H1 (cell line): ENCODE data around the gene DHDDS. TPM values are rescaled to one million over a fixed set of nuclear protein-coding genes. Genes with fewer than 3 reads are reported as not detected.

Experiments used
- CTCF ChIA-PET: fragments of 300-600 bp; sonication (Branson Sonifier 250); formaldehyde crosslinking; loops from one replicate; lab custom pipeline; 2021; ENCODE audit not compliant: partially characterized antibody; lab: Charles Lee
- POLR2A ChIA-PET: fragments of 300-600 bp; sonication (Branson Sonifier 250); formaldehyde crosslinking; loops from one replicate; lab custom pipeline; 2021; ENCODE audit warnings: inconsistent platforms; ENCODE audit not compliant: partially characterized antibody; lab: Charles Lee
- DNase-seq, 2 experiments: peaks; one replicate each; pipeline versions ENCODE4 v3.0.0 to v3.0.0-alpha.2; 2010 to 2022; ENCODE audit warnings: low spot score in 2 of 2, low read depth in 1 of 2, mixed read lengths in 1 of 2
- FAIRE-seq: peaks from 2 replicates; lab custom pipeline; 2011; peaks lifted over from hg19 to GRCh38; lab: Jason Lieb, UNC
- H2AFZ ChIP-seq: 2 replicates; pipeline ENCODE4 v1.8.1; 2012; ENCODE audit warnings: low read length, inconsistent platforms
- H2AK5ac ChIP-seq: 2 replicates; pipeline ENCODE4 v1.6.1; 2013; ENCODE audit warnings: low read depth, low read length
- H2BK120ac ChIP-seq: replicated peaks from 2 replicates; pipeline ENCODE3; 2013; ENCODE audit warnings: low read depth, low read length, inconsistent platforms
- H2BK12ac ChIP-seq: 2 replicates; pipeline ENCODE4 v1.6.1; 2013; ENCODE audit warnings: low read depth, low read length
- H2BK15ac ChIP-seq: 2 replicates; pipeline ENCODE4 v1.6.1; 2013; ENCODE audit warnings: low read length
- H2BK20ac ChIP-seq: 2 replicates; pipeline ENCODE4 v1.6.1; 2013; ENCODE audit warnings: low read length
- H2BK5ac ChIP-seq: 2 replicates; pipeline ENCODE4 v1.6.1; 2013; ENCODE audit warnings: low read depth, low read length
- H3K14ac ChIP-seq: 2 replicates; pipeline ENCODE4 v1.6.1; 2013; ENCODE audit warnings: inconsistent platforms; ENCODE audit not compliant: insufficient read length
- H3K18ac ChIP-seq: 2 replicates; pipeline ENCODE4 v1.6.1; 2013; ENCODE audit warnings: low read length; ENCODE audit errors: extremely low read depth
- H3K23ac ChIP-seq: 2 replicates; pipeline ENCODE4 v1.6.1; 2013; ENCODE audit warnings: inconsistent platforms; ENCODE audit not compliant: insufficient read length
- H3K23me2 ChIP-seq: 2 replicates; pipeline ENCODE4 v1.6.1; 2013; ENCODE audit warnings: low read depth, low read length
- H3K27ac ChIP-seq: 2 replicates; pipeline ENCODE4 v1.6.1; 2011; ENCODE audit warnings: low read depth, low read length, inconsistent platforms
- H3K27me3 ChIP-seq, 4 experiments: replicated peaks in 1 of 4; 1 replicate in 1 of 4; 2 replicates in 3 of 4; pipeline versions ENCODE4 v1.6.1 to v1.8.1; 2011 to 2013; ENCODE audit warnings: low read length in 3 of 4, mild to moderate bottlenecking in 3 of 4, inconsistent platforms in 2 of 4, mixed read lengths in 2 of 4, moderate library complexity in 1 of 4; ENCODE audit not compliant: control insufficient read depth in 3 of 4, insufficient read depth in 3 of 4; ENCODE audit errors: extremely low read depth in 1 of 4
- H3K36me3 ChIP-seq, 4 experiments: 2 replicates each; pipeline versions ENCODE4 v1.6.1 to v1.8.1; 2011 to 2013; ENCODE audit warnings: mild to moderate bottlenecking in 4 of 4, low read length in 3 of 4, moderate library complexity in 2 of 4, control low read depth in 1 of 4, inconsistent platforms in 1 of 4; ENCODE audit not compliant: insufficient read depth in 4 of 4, control insufficient read depth in 2 of 4
- H3K4ac ChIP-seq: replicated peaks from 2 replicates; pipeline ENCODE3; 2013; ENCODE audit warnings: low read length, low read depth, mixed read lengths, inconsistent platforms; ENCODE audit not compliant: insufficient read length
- H3K4me1 ChIP-seq, 4 experiments: replicated peaks in 1 of 4; 1 replicate in 1 of 4; 2 replicates in 3 of 4; pipeline versions ENCODE4 v1.6.1 to v1.8.1; 2011 to 2013; ENCODE audit warnings: low read length in 3 of 4, inconsistent platforms in 2 of 4, mixed read lengths in 1 of 4; ENCODE audit not compliant: insufficient read depth in 4 of 4, control insufficient read depth in 3 of 4
- H3K4me2 ChIP-seq, 2 experiments: 2 replicates each; pipeline versions ENCODE4 v1.6.1 to v1.8.1; 2011 to 2013; ENCODE audit warnings: low read depth in 2 of 2, low read length in 2 of 2, control low read depth in 1 of 2, inconsistent platforms in 1 of 2, mild to moderate bottlenecking in 1 of 2; ENCODE audit not compliant: insufficient read depth in 1 of 2
- H3K4me3 ChIP-seq, 4 experiments: fragments of 200-600, 300-600 bp in 1 of 4; sonication (generic), shearing (Covaris generic), sonication (Bioruptor Twin) in 1 of 4; 2 replicates each; pipeline versions ENCODE4 v1.5.1 to v1.8.1; 2011 to 2016; ENCODE audit warnings: low read length in 4 of 4, low read depth in 3 of 4, control low read depth in 2 of 4, inconsistent platforms in 2 of 4, mild to moderate bottlenecking in 2 of 4, mixed read lengths in 1 of 4, moderate library complexity in 1 of 4; ENCODE audit not compliant: insufficient read depth in 2 of 4; ENCODE audit errors: extremely low read depth in 1 of 4
- H3K56ac ChIP-seq: replicated peaks from 2 replicates; pipeline ENCODE3; 2013; ENCODE audit warnings: low read depth, mild to moderate bottlenecking, mixed read lengths, low read length, inconsistent platforms; ENCODE audit not compliant: insufficient read length
- H3K79me1 ChIP-seq: 2 replicates; pipeline ENCODE4 v1.6.1; 2013; ENCODE audit warnings: low read depth, low read length, control low read depth
- H3K79me2 ChIP-seq, 2 experiments: 2 replicates each; pipeline versions ENCODE4 v1.6.1 to v1.8.1; 2012 to 2013; ENCODE audit warnings: low read length in 2 of 2, mild to moderate bottlenecking in 2 of 2, inconsistent platforms in 1 of 2; ENCODE audit not compliant: insufficient read depth in 2 of 2, control insufficient read depth in 1 of 2
- H3K9ac ChIP-seq, 4 experiments: replicated peaks in 1 of 4; 1 replicate in 1 of 4; 2 replicates in 3 of 4; pipeline versions ENCODE4 v1.6.1 to v1.8.1; 2011 to 2013; ENCODE audit warnings: low read depth in 3 of 4, low read length in 3 of 4, control low read depth in 2 of 4, mild to moderate bottlenecking in 2 of 4, moderate library complexity in 2 of 4, inconsistent platforms in 1 of 4; ENCODE audit errors: extremely low read depth in 1 of 4
- H3K9me3 ChIP-seq, 2 experiments: 2 replicates each; pipeline versions ENCODE4 v1.6.1 to v1.8.1; 2012 to 2013; ENCODE audit warnings: mild to moderate bottlenecking in 2 of 2, moderate library complexity in 2 of 2, control low read depth in 1 of 2, inconsistent platforms in 1 of 2, low read depth in 1 of 2, low read length in 1 of 2, mixed read lengths in 1 of 2; ENCODE audit not compliant: insufficient read depth in 2 of 2
- H4K20me1 ChIP-seq, 2 experiments: replicated peaks in 1 of 2; 2 replicates each; pipeline versions ENCODE3 to v1.8.1; 2011 to 2013; ENCODE audit warnings: inconsistent platforms in 2 of 2, low read length in 2 of 2, mild to moderate bottlenecking in 1 of 2; ENCODE audit not compliant: insufficient read depth in 2 of 2, control insufficient read depth in 1 of 2
- H4K5ac ChIP-seq: 2 replicates; pipeline ENCODE4 v1.6.1; 2013; ENCODE audit warnings: low read length, low read depth, mixed read lengths, inconsistent platforms; ENCODE audit not compliant: insufficient read length
- H4K8ac ChIP-seq: 2 replicates; pipeline ENCODE4 v1.8.0; 2013; ENCODE audit warnings: mild to moderate bottlenecking, moderate library complexity, low read length, inconsistent platforms; ENCODE audit not compliant: insufficient read depth; ENCODE audit errors: extremely low read depth
- H4K91ac ChIP-seq: replicated peaks from 2 replicates; pipeline ENCODE3; 2013; ENCODE audit warnings: low read length, mixed read lengths, inconsistent platforms; ENCODE audit not compliant: insufficient read length
- CBX5 ChIP-seq: fragments of 300-800, 300-1000 bp; sonication (generic); IDR thresholded peaks from 2 replicates; pipeline ENCODE4 v1.7.1; 2016; ENCODE audit warnings: antibody characterized with exemption, low read length, low read depth
- CREB1 ChIP-seq: IDR thresholded peaks from 2 replicates; pipeline ENCODE4 v1.6.1; 2012; ENCODE audit warnings: inconsistent platforms
- KDM1A ChIP-seq: fragments of 200-600, 300-600 bp; sonication (generic); IDR thresholded peaks from 2 replicates; pipeline ENCODE4 v1.7.1; 2016; ENCODE audit warnings: mild to moderate bottlenecking, low read length, borderline replicate concordance
- SP4 ChIP-seq: IDR thresholded peaks from 2 replicates; pipeline ENCODE4 v1.6.1; 2012; ENCODE audit warnings: low read length, inconsistent platforms
- WGBS, 2 experiments: shearing (Covaris generic) in 1 of 2; methylation state at CpG; one replicate each; pipeline versions ENCODE4 v1.1.6 to v1.1.7; 2013 to 2015; ENCODE audit warnings: low lambda C conversion rate in 2 of 2, mixed read lengths in 2 of 2, inconsistent platforms in 1 of 2, low coverage in 1 of 2, missing lambda C conversion rate in 1 of 2; ENCODE audit not compliant: insufficient replicate concordance in 2 of 2, insufficient coverage in 1 of 2, insufficient read length in 1 of 2; ENCODE audit errors: extremely low coverage in 1 of 2, missing lambda C conversion rate in 1 of 2; 5-methylcytosine and 5-hydroxymethylcytosine counted together
- polyA plus RNA-seq, 7 experiments: library from polyadenylated mRNA; depleted of rRNA in 3 of 7; stranded (reverse) in 5 of 7; unstranded in 2 of 7; fragments of >200 nt in 5 of 7; fragments of 200-250 nt in 2 of 7; gene quantifications; 1 replicate in 5 of 7; 2 replicates in 1 of 7; 4 replicates in 1 of 7; pipeline versions ENCODE4 v1.2.1 to v1.2.3, GENCODE V29; 2011 to 2013; ENCODE audit warnings: missing spikeins in 2 of 7, mixed read lengths in 2 of 7
- total RNA-seq: library from RNA; stranded (reverse); fragmentation: NEBNext Ultra II Directional; extraction: Animal tissue kit (Norgen Biotek cat#: 25700); gene quantifications from 2 replicates; pipeline ENCODE4 v1.2.1, GENCODE V29; 2021

DHDDS gene
- total and polyA plus RNA-seq, 2 of the 8 experiments (the other 6 are each of a cell fraction or from before 2014, with no cell fraction given) = 28.3 to 44.6 TPM

- peak overlapping the region; percentile 70 to 72 for H3K4me2 ChIP-seq
- WGBS, 2 experiments = 5% methylated on average over 4 of the region's 5 CpGs; no CpG with 5 or more reads in 1 of the 2 experiments
- POLR2A ChIA-PET = interaction anchor here (0.7 to 7.2 kb wide), 17 partner anchors 10 to 172 kb away, joined by 3 to 175 read pairs (median 3); partner anchors contain the start of genes DHDDS, HMGN2 and LIN28A
- TF ChIP-seq CBX5 = no peak
- no peak; the same call in 1 of the 2 replicates for TF ChIP-seq CREB1
- TF ChIP-seq KDM1A = no peak
- TF ChIP-seq SP4 = peak; percentile 35; the same call in 1 of the 2 replicates
Observed at GRCh38 chr1:26418865-26419349, 13.2 kb upstream of the DHDDS start.

More at GRCh38 chr1:26418865-26419349, 13.2 kb upstream of the DHDDS start:
- Histone ChIP-seq H3K79me2 (peaks cover 22 to 83% of the 10 kb centered on the region in 2 experiments), H4K5ac (peak overlapping the region; percentile 99), H2BK20ac (peak overlapping the region; percentile 99; the same call in 1 of the 2 replicates), H2BK15ac (no peak overlapping the region), H3K79me1 (no peaks in the 10 kb centered on the region; the same call in 1 of the 2 replicates), H2BK12ac (peak overlapping the region; percentile 84), H3K56ac (no peak overlapping the region), H3K9ac (peak overlapping the region in 3 of 4 experiments; percentile 15 to 50 (median 39); a peak in 5 of 7 replicates), H3K4ac (no peak overlapping the region), H2BK120ac (peak overlapping the region; percentile 39), H4K91ac (peak overlapping the region; percentile 84), H2AK5ac (peak overlapping the region; percentile 55), H3K23me2 (peaks cover 4% of the 10 kb centered on the region; the same call in 1 of the 2 replicates), H3K14ac (no peak overlapping the region), H2BK5ac (peak overlapping the region; percentile 97), H3K9me3 (no peaks in the 10 kb centered on the region), H3K4me1 (peaks cover 22 to 43% (median 36%) of the 10 kb centered on the region in 4 experiments), H3K27ac (peak overlapping the region; percentile 89), H3K18ac (peak overlapping the region; percentile 99), H3K23ac (no peak overlapping the region), H3K27me3 (no peaks in the 10 kb centered on the region), H2AFZ (no peak overlapping the region), H4K8ac (no peak overlapping the region), H4K20me1 (peaks cover 10 to 20% of the 10 kb centered on the region in 2 experiments), H3K36me3 (peaks cover 17 to 77% (median 27%) of the 10 kb centered on the region in 4 experiments), H3K4me3 (peak overlapping the region; percentile 6 to 52 (median 22); a peak in 5 of 8 replicates)
- FAIRE-seq = peak; percentile 89
- peak; percentile 86 to 96 for DNase-seq
- CTCF ChIA-PET = interaction anchor here (1.1 to 4.1 kb wide), 5 partner anchors 8 to 97 kb away, joined by 3 to 17 read pairs (median 13); partner anchors contain the start of gene LIN28A
